ENCODE results near the gene FMNL2. TPM values are rescaled to one million over a fixed set of nuclear protein-coding genes. Genes with fewer than 3 reads are reported as not detected.

FMNL2 gene
- polyA plus RNA-seq, 3 donors, result 86.0 to 102 (median 99.9) TPM

GRCh38 chr2:152336119-152336853, 1.3 kb downstream of the FMNL2 start:
- peak; percentile 41 for DNase-seq

GRCh38 chr2:152336854-152337510, 2.0 kb downstream of the FMNL2 start:
- peak; percentile 31 for DNase-seq

GRCh38 chr2:152337511-152337903, 2.5 kb downstream of the FMNL2 start:
- no peak for DNase-seq

GRCh38 chr2:152339556-152340286, 4.7 kb downstream of the FMNL2 start:
- no peak for DNase-seq

- no peak for DNase-seq
These were observed 7.5 kb downstream of the FMNL2 start for GRCh38 chr2:152342259-152343046.

GRCh38 chr2:152343426-152343825, 8.5 kb downstream of the FMNL2 start:
- DNase-seq, result no peak

GRCh38 chr2:152344579-152345195, 9.7 kb downstream of the FMNL2 start:
- DNase-seq, result no peak

GRCh38 chr2:152347076-152347475, 12.1 kb downstream of the FMNL2 start:
- no peak for DNase-seq

- no peak for DNase-seq
These were observed 13.4 kb downstream of the FMNL2 start for GRCh38 chr2:152348388-152348787.

- DNase-seq, result no peak
These were observed 14.4 kb downstream of the FMNL2 start for GRCh38 chr2:152349416-152349815.

- DNase-seq, result no peak
These were observed 15.2 kb downstream of the FMNL2 start for GRCh38 chr2:152350155-152350679.

GRCh38 chr2:152352616-152353015, 17.6 kb downstream of the FMNL2 start:
- DNase-seq, result no peak

GRCh38 chr2:152353364-152353763, 18.4 kb downstream of the FMNL2 start:
- no peak for DNase-seq

GRCh38 chr2:152354069-152354755, 19.2 kb downstream of the FMNL2 start:
- no peak for DNase-seq

GRCh38 chr2:152354909-152355308, 19.9 kb downstream of the FMNL2 start:
- DNase-seq, result no peak

- DNase-seq, result no peak
These were observed 20.4 kb downstream of the FMNL2 start for GRCh38 chr2:152355409-152355831.

- DNase-seq, result no peak
These were observed 24.8 kb downstream of the FMNL2 start for GRCh38 chr2:152359573-152360363.

- no peak for DNase-seq
These were observed 29.0 kb downstream of the FMNL2 start for GRCh38 chr2:152363936-152364335.

- no peak for DNase-seq
These were observed 32.8 kb downstream of the FMNL2 start for GRCh38 chr2:152367547-152368390.

All from renal pelvis (tissue), 4 donors.